ENCODE measurements around the gene HIP1. TPM values are rescaled to one million over a fixed set of nuclear protein-coding genes. Genes with fewer than 3 reads are reported as not detected.
"Not testable (repeated sequence)": the region's sequence is repeated elsewhere in the genome, so short reads cannot be mapped to it uniquely, and the experiment has no call there.

HIP1 gene
- total RNA-seq, 1 donor from 2014 or later = 7.9 TPM

DNA sequence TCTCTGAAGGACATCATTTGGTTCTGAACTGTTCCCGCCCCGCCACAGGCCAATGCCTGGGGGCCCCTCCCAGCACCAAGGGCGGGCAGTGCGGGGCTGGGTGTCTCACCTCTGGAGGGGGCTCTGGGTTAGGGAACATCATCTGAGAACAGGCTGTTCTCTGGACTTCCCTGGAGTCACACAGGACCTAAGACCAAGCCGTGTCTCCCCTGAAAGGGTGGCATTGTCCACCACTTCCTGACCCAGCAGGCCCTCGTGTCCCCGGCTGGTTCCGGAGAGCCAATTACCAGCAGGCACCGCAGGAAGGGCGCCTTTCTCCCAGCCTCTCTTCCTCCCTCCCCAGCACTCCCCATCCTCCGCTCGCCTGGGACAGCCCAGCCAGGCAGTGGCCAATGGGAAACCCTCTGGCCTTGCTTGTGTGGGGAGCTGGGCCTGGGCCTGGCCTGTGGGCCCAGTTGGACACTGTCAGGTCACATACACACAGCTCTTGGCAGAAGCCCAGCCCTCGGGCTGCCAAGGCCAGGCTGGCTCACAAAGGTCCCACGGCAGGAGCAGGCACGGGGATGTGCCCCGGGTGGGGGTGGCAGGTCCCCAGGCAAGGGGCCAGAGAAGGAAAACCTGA lies 127.1 kb downstream of the HIP1 start:
- no peaks in the 10 kb centered on the region for H3K9me3 Mint-ChIP-seq
- no peak overlapping the region for H3K4me3 Mint-ChIP-seq
- no peaks in the 10 kb centered on the region for H3K36me3 Mint-ChIP-seq (ENCODE audit: low read depth)
- ChIA-PET CTCF (no interaction called here), POLR2A (no interaction called here)
- H3K27ac Mint-ChIP-seq = no peak overlapping the region
- H3K4me1 Mint-ChIP-seq = peaks cover 7% of the 10 kb centered on the region
- DNase-seq = no peak
- TF ChIP-seq, protein P1, sequence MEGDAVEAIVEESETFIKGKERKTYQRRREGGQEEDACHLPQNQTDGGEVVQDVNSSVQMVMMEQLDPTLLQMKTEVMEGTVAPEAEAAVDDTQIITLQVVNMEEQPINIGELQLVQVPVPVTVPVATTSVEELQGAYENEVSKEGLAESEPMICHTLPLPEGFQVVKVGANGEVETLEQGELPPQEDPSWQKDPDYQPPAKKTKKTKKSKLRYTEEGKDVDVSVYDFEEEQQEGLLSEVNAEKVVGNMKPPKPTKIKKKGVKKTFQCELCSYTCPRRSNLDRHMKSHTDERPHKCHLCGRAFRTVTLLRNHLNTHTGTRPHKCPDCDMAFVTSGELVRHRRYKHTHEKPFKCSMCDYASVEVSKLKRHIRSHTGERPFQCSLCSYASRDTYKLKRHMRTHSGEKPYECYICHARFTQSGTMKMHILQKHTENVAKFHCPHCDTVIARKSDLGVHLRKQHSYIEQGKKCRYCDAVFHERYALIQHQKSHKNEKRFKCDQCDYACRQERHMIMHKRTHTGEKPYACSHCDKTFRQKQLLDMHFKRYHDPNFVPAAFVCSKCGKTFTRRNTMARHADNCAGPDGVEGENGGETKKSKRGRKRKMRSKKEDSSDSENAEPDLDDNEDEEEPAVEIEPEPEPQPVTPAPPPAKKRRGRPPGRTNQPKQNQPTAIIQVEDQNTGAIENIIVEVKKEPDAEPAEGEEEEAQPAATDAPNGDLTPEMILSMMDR (IDR thresholded peaks at IDR 0.05) = no peak
- intact Hi-C loops (cut with micrococcal nuclease) = no loop called here
- H3K27me3 Mint-ChIP-seq = no peaks in the 10 kb centered on the region
- ATAC-seq (ENCODE audit: low read depth) = no peak

DNA sequence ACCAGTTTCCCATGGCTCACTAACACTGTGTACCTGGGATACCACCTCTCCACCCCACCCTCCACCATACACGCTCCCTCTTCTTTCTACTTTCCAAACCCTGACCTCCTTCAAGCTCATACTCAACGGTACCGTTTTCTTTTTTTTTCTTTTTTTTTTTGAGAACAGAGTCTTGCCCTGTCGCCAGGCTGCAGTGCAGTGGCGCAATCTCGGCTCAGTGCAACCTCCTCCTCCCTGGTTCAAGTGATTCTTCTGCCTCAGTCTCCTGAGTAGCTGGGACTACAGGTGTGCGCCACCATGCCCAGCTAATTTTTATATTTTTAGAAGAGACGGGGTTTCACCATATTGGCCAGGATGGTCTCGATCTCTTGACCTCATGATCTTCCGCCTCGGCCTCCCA lies 129.3 kb downstream of the HIP1 start:
- DNase-seq; H3K4me1 Mint-ChIP-seq; H3K4me3 Mint-ChIP-seq; H3K27me3 Mint-ChIP-seq; H3K27ac Mint-ChIP-seq; POLR2A ChIA-PET; H3K9me3 Mint-ChIP-seq; CTCF ChIA-PET; H3K36me3 Mint-ChIP-seq (ENCODE audit: low read depth); intact Hi-C loops (cut with micrococcal nuclease); ATAC-seq (ENCODE audit: low read depth): not testable (repeated sequence)

- intact Hi-C loops (cut with micrococcal nuclease) = no loop called here
Observed at GRCh38 chr7:75608451-75609122, 130.2 kb downstream of the HIP1 start.

DNA sequence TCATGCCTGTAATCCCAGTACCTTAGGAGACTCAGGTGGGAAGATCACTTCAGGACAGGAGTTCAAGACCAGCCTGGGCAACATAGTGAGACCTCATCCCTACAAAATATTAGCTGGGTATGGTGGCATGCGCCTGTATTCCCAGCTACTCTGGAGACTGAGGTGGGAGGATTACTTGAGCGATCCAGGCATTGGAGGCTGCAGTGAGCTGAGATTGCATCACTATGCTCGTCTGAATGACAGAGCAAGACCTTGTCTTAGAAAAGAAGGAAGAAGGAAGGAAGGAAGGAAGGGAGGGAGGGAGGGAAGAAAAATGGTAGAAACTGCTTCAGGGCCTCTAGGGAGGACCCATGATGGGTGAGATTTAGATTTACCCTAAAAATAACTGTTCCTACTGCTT lies 134.3 kb downstream of the HIP1 start:
- no peaks in the 10 kb centered on the region for H3K9me3 Mint-ChIP-seq
- ChIA-PET POLR2A (interaction anchor here (0.7 kb wide), 1 partner anchor 8 kb away, joined by 3 read pairs; no protein-coding TSS in a partner anchor), CTCF (no interaction called here)
- DNase-seq (no peak), ATAC-seq (ENCODE audit: low read depth) (no peak)
- H3K4me1 Mint-ChIP-seq = no peaks in the 10 kb centered on the region
- no peaks in the 10 kb centered on the region for H3K36me3 Mint-ChIP-seq (ENCODE audit: low read depth)
- H3K4me3 Mint-ChIP-seq = no peak overlapping the region
- intact Hi-C loops (cut with micrococcal nuclease) = no loop called here
- no peaks in the 10 kb centered on the region for H3K27me3 Mint-ChIP-seq
- TF ChIP-seq, protein P1 (IDR thresholded peaks at IDR 0.05) = no peak
- H3K27ac Mint-ChIP-seq = no peak overlapping the region

More at GRCh38 chr7:75608451-75609122, 130.2 kb downstream of the HIP1 start:
- Mint-ChIP-seq H3K27ac (no peak overlapping the region), H3K4me1 (no peaks in the 10 kb centered on the region), H3K36me3 (ENCODE audit: low read depth) (no peaks in the 10 kb centered on the region), H3K27me3 (no peaks in the 10 kb centered on the region), H3K9me3 (no peaks in the 10 kb centered on the region), H3K4me3 (no peak overlapping the region)
- DNase-seq = no peak
- POLR2A ChIA-PET = no interaction called here
- CTCF ChIA-PET = no interaction called here
- ATAC-seq (ENCODE audit: low read depth) = no peak
- TF ChIP-seq, protein P1 (IDR thresholded peaks at IDR 0.05) = no peak

DNA sequence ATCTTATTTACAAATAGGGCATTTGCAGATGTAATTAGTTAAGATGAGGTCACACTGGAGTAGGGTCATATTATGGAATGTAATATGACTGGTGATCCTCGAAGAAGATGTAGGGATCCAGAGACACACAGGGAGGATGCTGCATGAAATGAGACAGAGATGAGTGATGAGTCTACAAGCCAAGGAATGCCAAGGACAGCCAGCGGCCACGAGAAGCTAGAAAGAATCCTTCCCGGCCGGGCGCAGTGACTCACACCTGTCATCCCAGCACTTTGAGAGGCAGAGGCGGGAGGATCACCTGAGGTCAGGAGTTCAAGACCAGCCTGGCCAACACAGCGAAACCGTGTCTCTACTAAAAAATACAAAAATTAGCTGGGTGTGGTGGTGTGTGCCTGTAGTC lies 135.9 kb downstream of the HIP1 start:
- intact Hi-C loops (cut with micrococcal nuclease); H3K36me3 Mint-ChIP-seq (ENCODE audit: low read depth); H3K27me3 Mint-ChIP-seq; H3K9me3 Mint-ChIP-seq; DNase-seq; H3K4me1 Mint-ChIP-seq; ATAC-seq (ENCODE audit: low read depth); CTCF ChIA-PET; H3K4me3 Mint-ChIP-seq; H3K27ac Mint-ChIP-seq: not testable (repeated sequence)
- POLR2A ChIA-PET = interaction anchor here (0.6 kb wide), 1 partner anchor 77 kb away, joined by 4 read pairs; no protein-coding TSS in a partner anchor

GRCh38 chr7:75601539-75601938 lies 137.2 kb downstream of the HIP1 start:
- no peaks in the 10 kb centered on the region for H3K36me3 Mint-ChIP-seq (ENCODE audit: low read depth)

GRCh38 chr7:75600748-75601147 lies 138.0 kb downstream of the HIP1 start:
- DNase-seq; POLR2A ChIA-PET; H3K4me3 Mint-ChIP-seq; CTCF ChIA-PET; H3K36me3 Mint-ChIP-seq (ENCODE audit: low read depth); ATAC-seq (ENCODE audit: low read depth); H3K27me3 Mint-ChIP-seq; H3K27ac Mint-ChIP-seq; H3K4me1 Mint-ChIP-seq; intact Hi-C loops (cut with micrococcal nuclease); H3K9me3 Mint-ChIP-seq: not testable (repeated sequence)

More at GRCh38 chr7:75601539-75601938, 137.2 kb downstream of the HIP1 start:
- Mint-ChIP-seq H3K4me1 (peaks cover 4% of the 10 kb centered on the region), H3K9me3 (no peaks in the 10 kb centered on the region), H3K27me3 (no peaks in the 10 kb centered on the region), H3K4me3 (no peak overlapping the region), H3K27ac (no peak overlapping the region)
- ChIA-PET CTCF (no interaction called here), POLR2A (no interaction called here)
- TF ChIP-seq, protein P1 (IDR thresholded peaks at IDR 0.05) = no peak
- intact Hi-C loops (cut with micrococcal nuclease) = no loop called here
- ATAC-seq (ENCODE audit: low read depth) = no peak
- DNase-seq = no peak
